Breast epithelium (tissue), 4 donors: ENCODE data around the gene WLS. TPM values are rescaled to one million over a fixed set of nuclear protein-coding genes. Genes with fewer than 3 reads are reported as not detected.

Experiments used
- DNase-seq, 2 donors: peaks; one replicate each; pipeline ENCODE4 v3.0.0-alpha.2; 2019; ENCODE audit warnings: low spot score in 2 of 2
- H3K27ac ChIP-seq, 2 donors: fragments of 200-600 bp; sonication (generic) in 1 of 2; one replicate each; pipeline ENCODE4 v1.5.1; 2016 to 2019; ENCODE audit warnings: mild to moderate bottlenecking in 1 of 2
- H3K27me3 ChIP-seq, 2 donors: fragments of 200-600 bp; sonication (generic) in 1 of 2; one replicate each; pipeline versions ENCODE4 v1.5.1 to v1.6.0; 2017 to 2019; ENCODE audit warnings: control low read depth in 1 of 2, mild to moderate bottlenecking in 1 of 2
- H3K36me3 ChIP-seq: fragments of 200-600 bp; one replicate; pipeline ENCODE4 v1.5.1; 2019
- H3K4me1 ChIP-seq, 2 donors: fragments of 200-600 bp; sonication (generic); one replicate each; pipeline ENCODE4 v1.5.1; 2016 to 2019; ENCODE audit warnings: control low read depth in 1 of 2
- H3K4me3 ChIP-seq, 3 donors: fragments of 200-600 bp; sonication (generic); 1 replicate in 2 of 3; 2 replicates in 1 of 3; pipeline ENCODE4 v1.5.1; 2016 to 2019; ENCODE audit warnings: mild to moderate bottlenecking in 3 of 3, moderate library complexity in 2 of 3
- H3K9me3 ChIP-seq, 2 donors: fragments of 200-600 bp; sonication (generic) in 1 of 2; one replicate each; pipeline ENCODE4 v1.5.1; 2016 to 2019; ENCODE audit warnings: control low read depth in 1 of 2
- POLR2A ChIP-seq: fragments of 450-650 bp; IDR thresholded peaks from one replicate; pipeline ENCODE4 v1.6.1; 2016; ENCODE audit warnings: antibody characterized with exemption, mild to moderate bottlenecking, moderate library complexity
- POLR2AphosphoS5 ChIP-seq, 3 donors: sonication (generic); formaldehyde crosslinking; IDR thresholded peaks; one replicate each; pipeline ENCODE4 v1.6.1; 2017; ENCODE audit warnings: antibody characterized with exemption in 3 of 3
- intact Hi-C: fragments of 100-400 bp; cut with DNase I; formaldehyde crosslinking; loops from one replicate; pipeline ENCODE4 v1.15.1; 2023; ENCODE audit warnings: low total_unique reads
- total RNA-seq, 3 donors: library from RNA; depleted of rRNA; stranded (reverse); fragments of >200 nt; gene quantifications; one replicate each; pipeline ENCODE4 v1.1.0, GENCODE V29; 2016
- TF ChIP-seq, protein P1 (sequence below), 3 donors: fragments of 450-650 bp; IDR thresholded peaks; one replicate each; pipeline ENCODE4 v1.5.1; 2016 to 2017; ENCODE audit warnings: antibody characterized with exemption in 3 of 3, mild to moderate bottlenecking in 3 of 3, moderate library complexity in 3 of 3

The WLS gene
- total RNA-seq, 3 donors from 2014 or later: 61.9 to 76.3 (median 62.8) TPM

DNA sequence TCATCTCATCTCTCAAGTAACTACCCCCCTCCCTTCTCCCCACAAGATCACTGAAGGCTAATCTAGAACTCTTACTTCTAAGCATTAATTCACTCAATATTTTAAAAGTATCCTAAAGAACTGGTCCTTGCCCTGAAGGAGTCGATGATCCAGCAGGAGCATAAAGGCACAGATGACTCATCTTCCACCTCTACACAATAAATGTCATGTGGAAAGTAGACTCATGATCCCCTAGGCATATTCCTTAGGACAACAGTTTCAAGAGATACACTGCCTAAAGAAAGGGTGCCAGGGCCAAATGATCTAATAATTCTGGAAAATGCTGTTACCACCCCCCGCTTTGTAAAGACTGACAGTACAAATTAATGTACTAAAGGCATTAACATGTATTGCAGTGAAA is 96.1 kb downstream of the WLS start:
- H3K36me3 ChIP-seq: no peaks in the 10 kb centered on the region
- no peaks in the 10 kb centered on the region for H3K27me3 ChIP-seq
- H3K4me3 ChIP-seq: no peak overlapping the region
- no peak for TF ChIP-seq POLR2AphosphoS5 (IDR thresholded peaks at IDR 0.05)
- TF ChIP-seq, protein P1, sequence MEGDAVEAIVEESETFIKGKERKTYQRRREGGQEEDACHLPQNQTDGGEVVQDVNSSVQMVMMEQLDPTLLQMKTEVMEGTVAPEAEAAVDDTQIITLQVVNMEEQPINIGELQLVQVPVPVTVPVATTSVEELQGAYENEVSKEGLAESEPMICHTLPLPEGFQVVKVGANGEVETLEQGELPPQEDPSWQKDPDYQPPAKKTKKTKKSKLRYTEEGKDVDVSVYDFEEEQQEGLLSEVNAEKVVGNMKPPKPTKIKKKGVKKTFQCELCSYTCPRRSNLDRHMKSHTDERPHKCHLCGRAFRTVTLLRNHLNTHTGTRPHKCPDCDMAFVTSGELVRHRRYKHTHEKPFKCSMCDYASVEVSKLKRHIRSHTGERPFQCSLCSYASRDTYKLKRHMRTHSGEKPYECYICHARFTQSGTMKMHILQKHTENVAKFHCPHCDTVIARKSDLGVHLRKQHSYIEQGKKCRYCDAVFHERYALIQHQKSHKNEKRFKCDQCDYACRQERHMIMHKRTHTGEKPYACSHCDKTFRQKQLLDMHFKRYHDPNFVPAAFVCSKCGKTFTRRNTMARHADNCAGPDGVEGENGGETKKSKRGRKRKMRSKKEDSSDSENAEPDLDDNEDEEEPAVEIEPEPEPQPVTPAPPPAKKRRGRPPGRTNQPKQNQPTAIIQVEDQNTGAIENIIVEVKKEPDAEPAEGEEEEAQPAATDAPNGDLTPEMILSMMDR (IDR thresholded peaks at IDR 0.05): no peak
- no peak for TF ChIP-seq POLR2A
- intact Hi-C loops: no loop called here
- no peak for DNase-seq
- H3K27ac ChIP-seq: no peak overlapping the region
- H3K4me1 ChIP-seq: no peaks in the 10 kb centered on the region
- no peaks in the 10 kb centered on the region for H3K9me3 ChIP-seq

DNA sequence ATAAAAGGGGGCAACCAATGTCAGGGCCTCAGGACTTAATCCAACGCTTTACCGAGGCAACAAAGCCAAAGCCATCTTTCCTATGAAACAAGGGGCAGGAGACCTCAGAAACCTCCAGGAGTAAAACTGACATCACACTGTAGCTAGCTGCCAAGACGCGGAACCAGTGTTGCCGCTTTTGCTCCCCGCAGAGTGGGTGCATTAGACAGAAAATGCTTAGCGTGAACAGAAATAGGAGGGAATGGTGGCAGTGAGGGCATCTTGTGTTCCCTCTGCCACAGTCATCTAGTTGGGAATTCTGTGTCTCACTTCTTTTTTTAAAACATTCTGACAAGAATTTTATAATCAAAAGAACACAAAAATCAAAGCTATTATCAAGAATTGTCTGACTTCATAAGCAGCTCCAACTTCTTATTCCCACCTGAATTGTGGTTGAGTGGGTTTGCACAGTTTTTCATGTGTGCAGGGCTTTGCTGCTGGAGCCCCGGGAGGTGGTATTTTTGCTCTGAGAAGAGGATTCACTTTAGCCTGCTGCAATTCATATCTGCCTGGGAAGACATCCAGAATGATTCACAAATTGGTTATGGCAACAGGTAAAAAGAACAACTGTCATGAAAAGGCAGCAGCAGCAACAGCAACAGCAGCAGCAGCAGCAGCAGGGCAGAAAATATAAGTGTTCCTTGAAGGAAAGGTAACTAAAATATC is 99.7 kb downstream of the WLS start:
- Histone ChIP-seq H3K9me3 (no peaks in the 10 kb centered on the region), H3K27ac (no peak overlapping the region), H3K27me3 (no peaks in the 10 kb centered on the region), H3K4me3 (no peak overlapping the region), H3K36me3 (no peaks in the 10 kb centered on the region), H3K4me1 (no peaks in the 10 kb centered on the region)
- no peak for DNase-seq
- intact Hi-C loops: no loop called here
- no peak for TF ChIP-seq POLR2AphosphoS5 (IDR thresholded peaks at IDR 0.05)
- TF ChIP-seq, protein P1 (IDR thresholded peaks at IDR 0.05): no peak
- no peak for TF ChIP-seq POLR2A

- DNase-seq: no peak
- Histone ChIP-seq H3K27ac (no peak overlapping the region), H3K4me1 (no peaks in the 10 kb centered on the region), H3K4me3 (no peak overlapping the region), H3K27me3 (no peaks in the 10 kb centered on the region), H3K36me3 (no peaks in the 10 kb centered on the region), H3K9me3 (no peaks in the 10 kb centered on the region)
- TF ChIP-seq POLR2AphosphoS5 (IDR thresholded peaks at IDR 0.05): no peak
- TF ChIP-seq, protein P1 (IDR thresholded peaks at IDR 0.05): no peak
- TF ChIP-seq POLR2A: no peak
- intact Hi-C loops: no loop called here
These were observed 101.1 kb downstream of the WLS start for GRCh38 chr1:68131261-68131660.

GRCh38 chr1:68129536-68130250 is 102.6 kb downstream of the WLS start:
- H3K36me3 ChIP-seq: no peaks in the 10 kb centered on the region
- TF ChIP-seq POLR2AphosphoS5 (IDR thresholded peaks at IDR 0.05): no peak
- TF ChIP-seq, protein P1 (IDR thresholded peaks at IDR 0.05): no peak
- no peak for TF ChIP-seq POLR2A
- no peaks in the 10 kb centered on the region for H3K27me3 ChIP-seq
- no peak for DNase-seq
- H3K4me3 ChIP-seq: no peak overlapping the region
- H3K4me1 ChIP-seq: no peaks in the 10 kb centered on the region
- intact Hi-C loops: no loop called here
- no peak overlapping the region for H3K27ac ChIP-seq
- H3K9me3 ChIP-seq: no peaks in the 10 kb centered on the region

DNA sequence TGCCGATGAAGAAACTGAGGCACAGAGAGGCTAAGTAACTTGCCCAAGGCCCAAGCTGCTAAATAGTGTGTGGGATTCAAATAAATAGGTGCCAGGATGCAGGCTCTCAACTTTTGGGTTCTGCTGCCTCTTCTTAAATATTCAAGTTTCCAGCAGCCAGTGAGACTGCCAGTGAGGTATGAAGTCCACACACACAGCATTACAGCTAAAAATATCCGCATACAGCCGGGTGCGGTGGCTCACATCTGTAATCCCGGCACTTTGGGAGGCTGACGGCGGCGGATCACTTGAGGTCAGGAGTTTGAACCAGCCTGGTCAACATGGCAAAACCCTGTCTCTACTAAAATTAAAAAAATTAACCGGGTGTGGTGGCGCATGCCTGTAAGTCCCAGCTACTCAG is 103.5 kb downstream of the WLS start:
- H3K36me3 ChIP-seq: no peaks in the 10 kb centered on the region
- no peaks in the 10 kb centered on the region for H3K27me3 ChIP-seq
- TF ChIP-seq, protein P1 (IDR thresholded peaks at IDR 0.05): no peak
- TF ChIP-seq POLR2AphosphoS5 (IDR thresholded peaks at IDR 0.05) (no peak), POLR2A (no peak)
- H3K4me3 ChIP-seq: no peak overlapping the region
- DNase-seq: no peak
- no peaks in the 10 kb centered on the region for H3K4me1 ChIP-seq
- no peak overlapping the region for H3K27ac ChIP-seq
- H3K9me3 ChIP-seq: no peaks in the 10 kb centered on the region
- intact Hi-C loops: no loop called here
